Activated CD8-positive, alpha-beta memory T cell treated with anti-CD3 and anti-CD28 coated beads, Interleukin-2, amount 50 U/mL, for 1 hour (primary cell): Measurements from ENCODE around the gene LRRC37A3.
"Not testable (repeated sequence)": the region's sequence is repeated elsewhere in the genome, so short reads cannot be mapped to it uniquely, and the experiment has no call there.

Source experiments
- DNase-seq: peaks from one replicate; pipeline ENCODE4 v3.0.0-alpha.2; 2020; ENCODE audit errors: extremely low read depth

LRRC37A3 gene

GRCh38 chr17:64834060-64834459 lies 85.2 kb downstream of the LRRC37A3 start:
- not testable (repeated sequence) for DNase-seq

DNA sequence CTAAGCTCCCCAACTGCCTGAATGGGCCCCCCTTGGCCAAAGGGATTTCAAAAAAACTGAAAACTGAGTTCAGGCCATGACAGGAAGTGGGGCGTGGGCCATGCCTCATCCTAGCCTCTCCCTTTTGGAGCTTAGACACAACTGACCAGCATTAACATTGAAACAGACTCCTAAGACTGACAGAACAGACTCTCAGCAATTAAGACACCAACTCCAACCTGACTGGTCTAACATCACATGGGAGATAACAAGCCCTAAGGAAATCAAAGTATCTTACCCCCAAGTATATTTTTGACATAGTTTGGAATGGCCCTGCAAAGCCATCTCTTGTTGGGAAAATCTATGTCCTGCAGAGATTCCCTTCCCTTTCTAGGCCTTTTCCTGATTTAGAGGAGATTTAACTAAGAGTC lies 88.6 kb downstream of the LRRC37A3 start:
- not testable (repeated sequence) for DNase-seq

GRCh38 chr17:64829824-64830630 lies 89.3 kb downstream of the LRRC37A3 start:
- DNase-seq: not testable (repeated sequence)

- not testable (repeated sequence) for DNase-seq
Observed at GRCh38 chr17:64829068-64829467, 90.2 kb downstream of the LRRC37A3 start.

- DNase-seq: not testable (repeated sequence)
Observed at GRCh38 chr17:64818904-64819303, 100.4 kb downstream of the LRRC37A3 start.

DNA sequence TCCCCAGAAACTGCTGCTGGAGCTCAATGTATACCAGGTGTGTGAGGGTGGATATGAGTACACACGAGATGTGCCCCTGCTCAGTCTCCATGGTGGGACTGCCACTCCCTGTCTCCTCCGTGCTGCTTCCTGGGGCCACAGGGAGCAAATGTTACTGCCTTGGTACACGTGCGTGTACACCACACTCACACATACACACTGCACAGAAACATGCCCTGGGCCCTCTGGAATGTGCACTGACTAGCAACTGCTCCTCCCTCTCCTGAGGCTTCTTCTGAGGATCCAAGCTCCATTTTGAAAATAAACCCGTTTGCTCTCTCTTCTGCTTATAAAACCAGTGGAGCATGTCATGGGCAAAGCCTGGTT lies 103.5 kb downstream of the LRRC37A3 start:
- not testable (repeated sequence) for DNase-seq

GRCh38 chr17:64814993-64815832 lies 104.1 kb downstream of the LRRC37A3 start:
- not testable (repeated sequence) for DNase-seq

DNA sequence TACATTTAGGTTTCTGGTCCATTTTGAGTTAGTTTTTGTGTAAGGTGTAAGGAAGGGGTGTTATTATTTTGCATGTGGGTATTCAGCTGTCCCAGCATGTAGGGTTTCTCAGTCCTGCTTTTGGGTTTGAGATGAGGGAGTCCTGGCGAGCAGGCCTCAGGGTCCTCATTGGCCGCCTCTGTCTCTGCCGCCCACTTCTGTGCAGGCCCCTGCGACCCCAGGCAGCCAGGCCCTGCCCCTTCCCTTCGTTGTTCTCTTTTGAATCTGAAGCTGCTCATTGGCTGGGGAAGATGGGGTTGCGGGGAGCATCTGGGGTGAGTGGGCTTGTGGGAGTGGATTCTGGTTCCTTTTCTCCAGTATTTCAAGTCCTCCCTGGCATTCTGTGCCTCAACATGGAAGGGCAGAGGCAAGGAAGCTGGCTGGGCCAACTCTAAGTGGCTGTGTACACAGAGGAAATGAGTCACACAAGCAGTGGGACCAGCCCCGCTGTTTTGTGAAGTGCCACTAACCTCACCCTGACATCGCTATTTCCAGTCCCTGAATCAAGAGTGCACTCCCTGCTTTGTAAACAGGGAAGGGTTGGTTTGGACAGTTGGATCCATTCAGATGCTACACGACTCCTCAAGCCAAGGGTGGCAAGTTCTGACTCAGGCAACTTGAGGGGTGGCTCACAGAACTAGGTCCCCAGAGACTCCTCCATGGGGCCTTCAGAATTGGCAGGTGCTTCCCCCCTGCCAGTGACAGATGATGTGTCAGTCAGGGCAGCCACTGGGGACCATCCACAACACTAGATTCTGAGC lies 110.9 kb downstream of the LRRC37A3 start:
- not testable (repeated sequence) for DNase-seq
